ENCODE results near the gene LRRC49. TPM values are rescaled to one million over a fixed set of nuclear protein-coding genes. Genes with fewer than 3 reads are reported as not detected.
"Not testable (repeated sequence)": the region's sequence is repeated elsewhere in the genome, so short reads cannot be mapped to it uniquely, and the experiment has no call there.

LRRC49 gene
- total RNA-seq, 2 donors from 2014 or later, result 2.8 to 3.0 TPM

DNA sequence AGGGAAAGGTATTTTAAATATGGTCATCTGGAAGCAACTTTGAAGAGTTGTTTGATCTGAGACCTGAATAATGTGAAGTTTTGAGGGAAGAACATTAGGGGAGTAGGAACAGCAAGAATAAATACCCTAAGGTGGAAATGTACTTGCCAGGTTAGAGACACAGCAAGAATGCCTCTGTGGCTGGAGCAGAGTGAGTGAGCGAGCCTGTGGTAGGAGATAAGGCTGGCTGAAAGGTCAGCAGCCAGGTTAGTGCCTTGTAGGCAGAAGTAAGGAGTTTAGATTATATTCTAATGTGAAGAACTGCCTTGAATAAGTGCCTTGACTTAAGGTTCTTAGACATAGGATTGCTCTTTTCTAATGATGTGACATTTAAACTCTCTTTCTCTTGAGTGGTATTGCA lies 18.3 kb downstream of the LRRC49 start:
- DNase-seq (no peak), ATAC-seq (no peak)
- intact Hi-C loops (cut with DNase I, micrococcal nuclease), result no loop called here

GRCh38 chr15:70912187-70912586 lies 19.6 kb downstream of the LRRC49 start:
- ATAC-seq, result no peak
- no peak for DNase-seq
- intact Hi-C loops (cut with DNase I, micrococcal nuclease), result no loop called here

DNA sequence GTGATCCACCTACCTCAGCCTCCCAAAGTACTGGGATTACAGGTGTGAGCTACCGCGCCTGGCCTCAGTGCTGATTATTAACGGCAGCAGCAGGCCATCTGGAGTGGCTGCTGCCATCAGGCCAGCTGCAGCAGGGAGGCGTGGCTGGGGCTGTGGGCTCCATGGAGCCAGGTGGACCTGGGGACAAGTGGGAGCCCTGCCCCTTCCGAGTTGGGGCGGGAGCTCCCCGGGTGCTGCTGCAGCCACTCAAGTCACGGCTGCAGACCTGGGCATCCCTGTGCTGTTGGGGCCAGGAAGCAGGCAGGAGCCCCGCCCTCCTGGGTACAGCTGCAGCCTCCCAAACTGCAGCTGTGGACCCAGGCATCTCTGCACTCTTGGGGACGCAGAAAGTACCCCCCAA lies 23.9 kb downstream of the LRRC49 start:
- DNase-seq (no peak), ATAC-seq (no peak)
- intact Hi-C loops (cut with DNase I, micrococcal nuclease), result no loop called here

DNA sequence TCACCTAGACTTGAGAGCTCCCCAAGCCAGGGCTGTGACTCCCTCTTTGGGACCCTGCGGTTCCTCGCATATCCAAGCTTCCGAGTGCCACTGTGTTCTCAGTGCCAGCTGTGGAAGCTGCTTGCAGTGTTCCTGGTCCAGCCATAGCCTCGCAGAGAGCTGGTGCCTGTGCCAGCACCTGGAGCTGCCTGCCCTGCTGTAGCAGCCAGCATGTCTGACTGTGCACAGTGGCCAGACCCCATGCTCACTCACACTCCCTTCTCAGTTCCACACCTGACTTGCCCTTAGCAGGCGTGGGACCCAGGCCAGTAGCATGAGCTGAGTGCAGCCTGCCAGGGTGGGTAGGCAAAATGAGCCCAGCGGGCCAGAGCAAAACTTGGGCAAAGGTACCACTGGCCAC lies 25.3 kb downstream of the LRRC49 start:
- ATAC-seq, result no peak
- DNase-seq, result no peak
- intact Hi-C loops (cut with DNase I, micrococcal nuclease), result no loop called here

DNA sequence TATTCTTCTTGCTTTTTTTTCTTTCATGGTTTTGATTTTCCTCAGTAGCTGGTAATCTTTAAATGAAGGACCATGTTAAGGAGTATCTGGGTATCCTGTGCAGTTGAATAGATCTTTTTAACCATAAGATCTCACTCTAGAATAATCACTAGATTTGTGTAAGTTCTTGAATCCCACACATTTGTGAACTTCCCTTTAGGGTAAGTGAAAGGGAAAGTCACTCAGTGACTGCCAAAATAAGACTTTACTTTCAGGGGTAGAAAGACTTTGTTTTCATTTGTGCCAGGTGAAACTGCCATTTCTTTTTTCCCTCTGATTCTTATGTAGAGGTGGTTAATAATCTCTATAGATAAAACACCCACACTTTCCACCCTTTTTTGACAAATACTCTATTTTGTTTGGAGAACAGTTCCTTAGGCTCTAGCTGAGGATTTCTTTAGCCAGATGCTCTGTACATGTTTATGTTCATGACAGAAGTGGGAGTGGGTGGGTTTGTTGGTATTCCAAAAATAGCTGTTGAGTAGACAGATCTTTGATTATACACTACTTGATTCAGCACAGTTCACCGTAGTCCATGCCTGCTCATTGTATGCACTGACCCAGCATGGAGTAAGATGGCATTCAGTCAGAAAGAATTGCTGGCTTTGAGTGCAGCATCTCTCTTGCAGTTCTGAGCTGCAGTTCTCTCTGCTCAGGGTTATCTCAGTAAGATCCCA lies 28.5 kb downstream of the LRRC49 start:
- intact Hi-C loops (cut with DNase I, micrococcal nuclease), result no loop called here
- ATAC-seq (no peak), DNase-seq (no peak)

DNA sequence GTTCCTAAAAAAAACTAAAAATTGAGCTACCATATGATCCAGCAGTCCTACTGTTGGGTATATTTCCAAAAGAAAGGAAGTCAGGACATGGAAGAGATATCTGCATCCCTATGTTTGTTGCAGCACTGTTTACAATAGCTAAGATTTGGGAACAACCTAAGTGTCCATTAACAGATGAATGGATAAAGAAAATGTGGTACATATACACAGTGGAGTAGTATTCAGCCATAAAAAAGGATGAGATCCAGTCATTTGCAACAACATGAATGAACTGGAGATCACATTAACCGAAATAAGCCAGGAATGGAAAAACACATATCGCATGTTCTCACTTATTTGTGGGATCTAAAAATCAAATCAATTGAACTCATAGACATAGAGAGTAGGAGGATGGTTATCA lies 29.5 kb downstream of the LRRC49 start:
- intact Hi-C loops (cut with DNase I, micrococcal nuclease), result no loop called here
- ATAC-seq, result no peak
- no peak for DNase-seq

DNA sequence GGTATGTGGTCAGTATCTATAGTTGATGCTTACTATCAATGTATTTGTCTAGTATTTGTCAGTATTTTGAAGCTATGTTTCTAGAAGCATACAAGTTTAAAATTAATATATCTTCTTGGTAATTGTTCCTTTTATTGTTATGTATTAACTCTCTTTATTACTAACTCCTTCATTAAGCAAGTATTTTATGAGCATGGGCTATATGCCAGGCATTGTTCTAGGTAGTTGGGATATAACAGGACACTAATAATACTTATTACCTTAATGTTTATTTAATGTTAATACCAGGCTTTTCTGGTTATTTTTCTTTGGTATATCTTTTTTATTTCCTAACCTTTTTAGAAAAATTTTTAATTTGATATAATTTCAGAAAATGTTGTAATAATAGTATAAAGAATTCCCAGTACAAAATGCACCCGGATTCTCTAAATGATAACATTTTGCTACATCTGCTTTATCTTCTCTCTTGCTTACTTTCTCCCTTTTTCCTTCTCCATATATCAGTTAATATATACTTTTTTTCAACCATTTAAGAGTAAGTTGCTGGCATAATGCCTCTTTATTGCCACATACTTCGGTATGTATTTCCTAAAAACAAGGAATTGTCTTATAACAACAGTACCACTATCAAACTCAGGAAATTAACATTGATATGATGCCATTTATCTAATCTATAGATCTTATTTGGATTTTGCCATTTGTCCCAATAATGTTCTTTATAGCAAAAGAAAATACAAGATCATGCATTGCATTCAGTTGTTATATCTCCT lies 30.9 kb downstream of the LRRC49 start:
- ATAC-seq (no peak), DNase-seq (no peak)
- intact Hi-C loops (cut with DNase I, micrococcal nuclease), result no loop called here

GRCh38 chr15:70926914-70927313 lies 34.3 kb downstream of the LRRC49 start:
- intact Hi-C loops (cut with DNase I, micrococcal nuclease); ATAC-seq; DNase-seq: not testable (repeated sequence)

- ATAC-seq (no peak), DNase-seq (no peak)
- intact Hi-C loops (cut with DNase I, micrococcal nuclease), result no loop called here
Observed at GRCh38 chr15:70931821-70932220, 39.2 kb downstream of the LRRC49 start.

DNA sequence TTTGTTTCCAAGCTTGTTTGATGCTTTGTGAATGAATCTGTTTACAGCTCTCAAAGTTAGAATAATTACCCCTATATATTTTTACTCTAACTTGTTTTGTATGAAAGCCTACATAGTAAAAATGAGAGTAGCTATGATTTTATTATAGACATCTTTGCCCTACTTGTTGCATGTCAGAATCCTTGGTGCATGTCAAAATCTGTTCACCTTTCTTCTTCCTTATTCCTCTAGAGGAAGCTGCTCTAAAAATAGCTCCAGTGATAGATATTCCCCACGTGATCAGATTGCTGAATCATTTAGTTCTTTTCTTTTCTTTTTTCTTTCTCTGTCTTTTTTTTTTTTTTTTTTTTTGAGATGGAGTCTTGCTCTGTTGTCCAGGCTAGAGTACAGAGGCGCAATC lies 39.8 kb downstream of the LRRC49 start:
- DNase-seq (no peak), ATAC-seq (no peak)
- intact Hi-C loops (cut with DNase I, micrococcal nuclease), result no loop called here

GRCh38 chr15:70933411-70933810 lies 40.8 kb downstream of the LRRC49 start:
- DNase-seq, result no peak
- intact Hi-C loops (cut with DNase I, micrococcal nuclease), result no loop called here
- ATAC-seq, result no peak

DNA sequence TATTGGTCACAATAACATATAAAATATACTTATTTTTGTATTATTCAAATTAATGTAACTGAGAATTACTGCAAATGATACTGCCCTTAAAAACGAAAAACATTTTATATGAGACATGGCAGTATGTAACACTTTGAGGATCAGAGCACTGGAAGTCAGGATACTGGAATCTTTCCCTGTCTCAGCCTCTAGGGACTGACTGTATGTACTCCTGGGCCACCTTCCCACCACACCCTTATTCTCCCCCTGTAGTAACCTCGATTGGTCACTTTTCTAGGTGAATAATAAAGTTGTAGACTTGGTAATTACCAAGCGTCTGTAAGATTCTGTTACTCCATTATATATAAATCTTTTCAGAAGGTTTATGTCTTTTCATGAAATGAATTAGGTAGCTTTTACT lies 43.0 kb downstream of the LRRC49 start:
- intact Hi-C loops (cut with DNase I, micrococcal nuclease), result no loop called here
- no peak for DNase-seq

DNA sequence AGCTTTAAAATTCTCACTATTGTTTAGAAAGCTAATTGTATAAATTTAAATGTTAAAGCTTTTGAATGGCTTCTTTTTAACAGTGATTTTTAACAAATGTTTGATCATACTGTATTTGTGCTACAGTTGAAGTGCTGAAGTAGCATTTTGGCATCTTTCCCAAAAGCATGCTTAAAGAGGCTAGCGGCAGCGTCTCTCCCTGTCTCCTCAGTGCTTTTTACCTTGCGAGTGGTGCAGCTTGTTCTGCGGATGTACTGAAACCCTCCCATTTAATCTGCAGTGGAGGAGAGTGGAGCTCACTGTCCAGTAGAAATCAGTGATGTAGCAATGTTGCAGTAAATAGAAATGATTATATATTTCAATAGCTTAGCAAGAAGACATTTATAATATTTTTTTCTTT lies 43.7 kb downstream of the LRRC49 start:
- DNase-seq, result no peak
- no peak for ATAC-seq
- intact Hi-C loops (cut with DNase I, micrococcal nuclease), result no loop called here

More for the DNA sequence above, 43.0 kb downstream of the LRRC49 start:
- ATAC-seq, result no peak

DNA sequence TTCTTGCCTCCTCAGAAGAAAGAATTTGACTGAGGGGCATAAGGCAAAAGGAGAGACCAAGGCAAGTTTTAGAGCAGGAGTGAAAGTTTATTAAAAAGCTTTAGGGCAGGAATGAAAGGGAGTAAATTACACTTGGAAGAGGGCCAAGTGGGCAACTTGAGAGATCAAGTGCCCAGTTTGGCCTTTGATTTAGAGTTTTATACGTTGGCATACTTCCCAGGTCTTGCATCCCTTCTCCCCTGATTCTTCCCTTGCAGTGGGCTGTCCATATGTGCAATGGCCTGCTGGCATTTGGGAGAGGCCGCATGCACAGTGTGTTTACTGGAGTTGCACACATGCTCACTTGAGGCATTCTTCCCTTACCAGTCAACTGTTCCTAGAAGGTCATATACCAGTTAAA lies 50.7 kb downstream of the LRRC49 start:
- ATAC-seq, result peak; percentile 34
- intact Hi-C loops (cut with DNase I, micrococcal nuclease); DNase-seq: not testable (repeated sequence)

GRCh38 chr15:70947351-70948335 lies 55.0 kb downstream of the LRRC49 start:
- DNase-seq, result no peak
- no peak for ATAC-seq
- intact Hi-C loops (cut with DNase I, micrococcal nuclease), result no loop called here

- no peak for ATAC-seq
- intact Hi-C loops (cut with DNase I, micrococcal nuclease), result no loop called here
- no peak for DNase-seq
Observed at GRCh38 chr15:70950953-70951352, 58.3 kb downstream of the LRRC49 start.

- intact Hi-C loops (cut with DNase I, micrococcal nuclease), result no loop called here
- ATAC-seq (no peak), DNase-seq (no peak)
Observed at GRCh38 chr15:70954171-70954570, 61.5 kb downstream of the LRRC49 start.

DNA sequence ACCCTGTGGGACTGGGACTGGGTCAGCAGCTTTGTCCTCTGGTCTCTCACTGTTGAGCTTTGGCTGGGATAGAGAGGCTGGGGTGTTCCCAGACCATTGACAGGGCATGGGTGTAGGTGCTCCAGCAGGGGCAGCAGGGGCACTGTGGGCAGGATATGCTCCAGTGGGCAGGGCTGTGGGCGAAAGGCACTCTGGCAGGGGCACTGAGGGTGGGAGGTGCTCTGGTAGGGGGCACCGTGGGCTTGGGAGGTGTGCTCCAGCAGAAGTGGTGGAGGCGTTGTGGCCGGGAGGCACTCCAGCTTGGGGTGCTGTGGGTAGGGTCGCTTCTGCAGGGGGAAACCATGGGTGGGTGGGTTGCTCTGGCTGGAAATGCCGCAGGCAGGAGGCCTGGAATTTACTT lies 62.1 kb downstream of the LRRC49 start:
- DNase-seq (no peak), ATAC-seq (no peak)
- intact Hi-C loops (cut with DNase I, micrococcal nuclease), result no loop called here

DNA sequence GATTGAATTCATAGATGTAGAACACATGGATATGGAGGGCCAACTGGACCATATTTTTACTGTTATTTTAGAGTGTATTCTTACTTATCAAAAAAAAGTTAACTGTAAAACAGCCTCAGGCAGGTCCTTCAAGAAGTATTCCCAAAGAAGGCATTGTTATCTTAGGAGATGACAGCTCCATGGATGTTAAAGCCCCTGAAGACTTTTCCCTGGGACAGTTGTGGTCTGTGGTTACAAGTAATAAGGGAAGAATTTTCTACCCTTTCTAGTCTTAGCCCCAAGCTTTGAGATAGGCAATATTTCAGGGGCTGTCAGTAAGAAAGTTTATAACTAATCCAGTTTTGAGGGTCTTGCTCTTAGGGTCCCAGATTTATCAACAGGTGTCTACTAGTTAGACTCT lies 62.5 kb downstream of the LRRC49 start:
- intact Hi-C loops (cut with DNase I, micrococcal nuclease), result no loop called here
- DNase-seq, result no peak
- no peak for ATAC-seq

Data from left colon (tissue), 2 donors.